SU-DHL-6 (cell line): ENCODE results near the gene FAT3.

Source experiments
- H2AFZ ChIP-seq: fragments of 200-600 bp; sonication (generic); 2 replicates; pipeline ENCODE4 v1.6.1; 2014; ENCODE audit warnings: low read depth, mild to moderate bottlenecking, moderate library complexity, mixed read lengths, antibody characterized with exemption, low read length; ENCODE audit not compliant: severe bottlenecking
- H3F3A ChIP-seq: fragments of 200-600 bp; shearing (Covaris generic); 2 replicates; pipeline ENCODE4 v1.6.0; 2016; ENCODE audit warnings: antibody characterized with exemption, mild to moderate bottlenecking; ENCODE audit not compliant: insufficient read depth
- H3K27ac ChIP-seq: fragments of 200-600 bp; sonication (generic); 2 replicates; pipeline ENCODE4 v1.5.1; 2016; ENCODE audit warnings: low read depth, mild to moderate bottlenecking, low read length, moderate library complexity, mixed read lengths
- H3K27me3 ChIP-seq: fragments of 200-600 bp; sonication (generic), shearing (Covaris generic); 2 replicates; pipeline ENCODE4 v1.6.0; 2014; ENCODE audit warnings: mild to moderate bottlenecking, low read length
- H3K36me3 ChIP-seq: fragments of 200-600 bp; sonication (generic); 2 replicates; pipeline ENCODE4 v1.6.1; 2014; ENCODE audit warnings: mild to moderate bottlenecking, low read length, mixed read lengths
- H3K4me2 ChIP-seq: fragments of 300-600, 200-600 bp; shearing (Covaris generic), sonication (generic); 2 replicates; pipeline ENCODE4 v1.6.0; 2014; ENCODE audit warnings: low read length, low read depth, mild to moderate bottlenecking; ENCODE audit not compliant: poor library complexity, severe bottlenecking
- H3K4me3 ChIP-seq: fragments of 200-600 bp; sonication (generic); 2 replicates; pipeline ENCODE4 v1.5.1; 2014; ENCODE audit warnings: antibody characterized with exemption, low read length, mild to moderate bottlenecking, mixed read lengths; ENCODE audit not compliant: insufficient read depth, poor library complexity, severe bottlenecking
- H3K79me2 ChIP-seq: fragments of 200-600 bp; sonication (generic); 2 replicates; pipeline ENCODE4 v1.6.1; 2014; ENCODE audit warnings: mild to moderate bottlenecking, low read length, moderate library complexity; ENCODE audit not compliant: insufficient read depth
- H3K9ac ChIP-seq: fragments of 200-600 bp; sonication (generic); 2 replicates; pipeline ENCODE4 v1.7.0; 2014; ENCODE audit warnings: mild to moderate bottlenecking, low read length
- H3K9me2 ChIP-seq: fragments of 200-600 bp; sonication (generic); replicated peaks from 2 replicates; pipeline ENCODE4 v1.6.1; 2014; ENCODE audit warnings: low read length; ENCODE audit not compliant: insufficient read depth
- H3K9me3 ChIP-seq: fragments of 200-600 bp; sonication (generic); 2 replicates; pipeline ENCODE4 v1.6.1; 2014; ENCODE audit warnings: low read length, mixed read lengths; ENCODE audit not compliant: insufficient read depth
- H4K20me1 ChIP-seq: fragments of 200-600 bp; sonication (generic); 2 replicates; pipeline ENCODE4 v1.6.1; 2014; ENCODE audit warnings: low read depth, mild to moderate bottlenecking, antibody characterized with exemption, low read length, moderate library complexity, mixed read lengths
- EZH2phosphoT487 ChIP-seq: fragments of 200-600 bp; sonication (generic), shearing (Covaris generic); conservative IDR thresholded peaks from 2 replicates; pipeline ENCODE4 v1.6.1; 2018; ENCODE audit warnings: mild to moderate bottlenecking, antibody characterized with exemption, low read length, moderate library complexity, mixed read lengths
- TF ChIP-seq, protein P1 (sequence below): fragments of 200-600 bp; sonication (generic); IDR thresholded peaks from one replicate; pipeline ENCODE4 v1.5.1; 2017; ENCODE audit warnings: antibody characterized with exemption, mild to moderate bottlenecking, low read length, moderate library complexity; ENCODE audit not compliant: insufficient read depth, poor library complexity, severe bottlenecking

Gene FAT3

DNA sequence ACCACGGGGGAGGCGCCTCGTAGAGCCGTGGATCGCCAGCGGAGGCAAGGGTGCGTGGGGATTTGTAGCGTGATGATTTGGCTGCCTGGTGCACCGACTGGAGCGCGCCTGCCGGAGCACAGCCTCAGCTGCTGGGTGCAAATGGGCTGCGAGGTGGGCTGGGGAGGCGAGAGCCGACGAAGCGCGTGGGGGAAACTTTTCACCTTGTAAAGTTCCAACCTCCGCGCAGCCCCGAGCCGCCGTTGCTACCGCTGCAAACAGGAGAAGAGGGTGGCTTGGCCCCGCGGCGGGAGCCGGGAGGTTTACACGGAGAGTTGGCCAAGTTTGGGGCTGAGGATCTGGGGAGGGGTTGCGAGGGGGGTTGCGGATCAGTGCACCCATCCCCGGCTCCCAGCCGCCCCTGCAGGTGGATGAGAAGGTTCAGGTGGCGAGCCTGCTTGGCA lies 528 bp downstream of the FAT3 start:
- H4K20me1 ChIP-seq: no peaks in the 10 kb centered on the region
- H3K4me2 ChIP-seq: no peak overlapping the region
- H3K4me3 ChIP-seq: no peak overlapping the region

DNA sequence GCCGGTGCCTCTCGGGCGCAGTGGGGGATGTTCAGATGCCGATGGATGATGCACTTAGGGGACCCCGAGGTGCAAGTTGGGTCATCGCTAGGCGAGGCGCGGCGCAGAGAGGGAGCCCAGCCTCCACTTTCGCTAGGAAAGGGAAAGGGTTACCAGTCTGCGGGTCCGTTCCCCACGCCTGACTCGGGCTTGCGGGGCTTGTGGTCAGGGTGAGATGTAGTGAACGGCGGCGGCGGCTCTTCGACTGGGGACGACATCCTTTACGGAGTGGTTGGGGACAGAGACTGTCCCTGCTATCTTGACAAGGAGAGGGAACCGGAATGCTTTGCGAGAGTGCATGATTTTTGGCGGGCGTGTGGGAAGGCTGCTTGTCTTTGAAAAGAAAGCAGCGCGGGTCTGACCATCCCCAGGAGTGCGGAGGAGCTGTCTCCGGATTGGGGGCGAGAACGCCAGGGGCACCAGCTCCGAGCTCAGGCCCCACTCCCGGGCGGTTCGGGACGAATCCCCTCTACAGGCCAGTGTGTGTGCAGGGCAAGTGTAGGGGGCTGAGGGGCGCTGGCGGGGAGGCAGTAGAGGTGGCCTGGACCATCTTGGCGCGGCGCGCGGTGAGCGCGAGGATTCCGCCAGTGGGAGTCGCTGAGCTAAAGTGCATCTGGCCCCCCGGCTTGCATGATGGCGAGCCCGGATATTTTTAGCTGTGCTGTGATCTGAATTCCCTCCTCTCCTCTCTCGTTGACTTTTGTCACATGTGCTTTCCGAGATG lies 1.1 kb downstream of the FAT3 start:
- H3K4me3 ChIP-seq: no peak overlapping the region
- H3K4me2 ChIP-seq: no peak overlapping the region
- no peaks in the 10 kb centered on the region for H3K36me3 ChIP-seq
- no peaks in the 10 kb centered on the region for H3K27me3 ChIP-seq
- H3K9me3 ChIP-seq: no peaks in the 10 kb centered on the region
- H4K20me1 ChIP-seq: no peaks in the 10 kb centered on the region
- H3F3A ChIP-seq: no peaks in the 10 kb centered on the region
- H2AFZ ChIP-seq: no peak overlapping the region
- H3K79me2 ChIP-seq: no peaks in the 10 kb centered on the region
- H3K27ac ChIP-seq: no peak overlapping the region
- TF ChIP-seq, protein P1, sequence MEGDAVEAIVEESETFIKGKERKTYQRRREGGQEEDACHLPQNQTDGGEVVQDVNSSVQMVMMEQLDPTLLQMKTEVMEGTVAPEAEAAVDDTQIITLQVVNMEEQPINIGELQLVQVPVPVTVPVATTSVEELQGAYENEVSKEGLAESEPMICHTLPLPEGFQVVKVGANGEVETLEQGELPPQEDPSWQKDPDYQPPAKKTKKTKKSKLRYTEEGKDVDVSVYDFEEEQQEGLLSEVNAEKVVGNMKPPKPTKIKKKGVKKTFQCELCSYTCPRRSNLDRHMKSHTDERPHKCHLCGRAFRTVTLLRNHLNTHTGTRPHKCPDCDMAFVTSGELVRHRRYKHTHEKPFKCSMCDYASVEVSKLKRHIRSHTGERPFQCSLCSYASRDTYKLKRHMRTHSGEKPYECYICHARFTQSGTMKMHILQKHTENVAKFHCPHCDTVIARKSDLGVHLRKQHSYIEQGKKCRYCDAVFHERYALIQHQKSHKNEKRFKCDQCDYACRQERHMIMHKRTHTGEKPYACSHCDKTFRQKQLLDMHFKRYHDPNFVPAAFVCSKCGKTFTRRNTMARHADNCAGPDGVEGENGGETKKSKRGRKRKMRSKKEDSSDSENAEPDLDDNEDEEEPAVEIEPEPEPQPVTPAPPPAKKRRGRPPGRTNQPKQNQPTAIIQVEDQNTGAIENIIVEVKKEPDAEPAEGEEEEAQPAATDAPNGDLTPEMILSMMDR: no peak
- no peak for TF ChIP-seq EZH2phosphoT487
- no peaks in the 10 kb centered on the region for H3K9me2 ChIP-seq
- H3K9ac ChIP-seq: no peak overlapping the region

More for the DNA sequence above, 528 bp downstream of the FAT3 start:
- no peak overlapping the region for H3K27ac ChIP-seq
- no peaks in the 10 kb centered on the region for H3F3A ChIP-seq
- no peak overlapping the region for H3K9ac ChIP-seq
- no peaks in the 10 kb centered on the region for H3K36me3 ChIP-seq
- H2AFZ ChIP-seq: no peak overlapping the region
- no peaks in the 10 kb centered on the region for H3K9me2 ChIP-seq
- H3K9me3 ChIP-seq: no peaks in the 10 kb centered on the region
- TF ChIP-seq EZH2phosphoT487: no peak
- TF ChIP-seq, protein P1: no peak
- H3K79me2 ChIP-seq: no peaks in the 10 kb centered on the region
- H3K27me3 ChIP-seq: no peaks in the 10 kb centered on the region

DNA sequence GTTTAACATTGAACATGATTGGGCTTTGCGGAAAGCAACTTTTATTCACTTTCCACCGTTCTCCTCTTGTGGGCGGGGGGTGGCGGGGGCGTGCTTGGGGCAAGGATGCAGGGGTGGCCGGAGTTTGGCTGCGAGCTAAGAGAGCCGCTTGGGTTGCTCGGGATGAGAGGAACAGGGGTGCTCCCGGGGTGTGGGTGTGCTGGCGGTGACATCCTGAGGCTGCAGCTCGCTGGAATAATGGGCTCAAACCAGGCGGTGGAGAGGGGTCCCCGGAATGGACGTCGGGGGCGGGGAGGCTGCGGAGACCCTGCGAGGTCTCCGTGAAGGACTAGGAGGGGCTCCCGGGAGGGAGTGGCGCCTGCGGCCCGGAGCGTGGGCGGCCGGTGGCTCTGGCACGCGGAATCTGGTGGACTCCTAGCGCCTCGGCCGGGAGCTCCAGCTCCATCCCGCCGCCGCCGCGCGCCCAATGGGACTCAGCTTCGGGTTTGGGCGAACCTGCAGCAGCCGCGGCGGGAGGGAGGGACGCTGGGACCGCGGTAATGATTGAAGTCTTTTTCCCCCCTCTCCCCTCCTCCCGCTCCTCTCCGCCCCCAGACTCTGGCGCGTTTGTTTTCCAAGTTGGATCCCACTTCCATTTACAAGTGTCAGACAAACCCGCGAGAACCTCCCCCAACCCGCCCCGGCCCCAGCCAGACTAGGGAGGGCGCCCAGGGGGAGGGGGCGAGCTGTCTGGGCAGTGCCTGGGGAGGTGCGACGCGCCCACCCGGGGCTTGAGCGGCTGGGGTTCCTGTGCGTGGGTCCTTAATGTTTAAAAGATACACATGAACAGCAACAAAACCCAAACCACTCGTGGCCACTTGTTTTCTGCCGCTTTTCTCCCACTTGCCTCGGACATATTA lies 2.0 kb downstream of the FAT3 start:
- no peak overlapping the region for H3K4me2 ChIP-seq

More for the DNA sequence above, 2.0 kb downstream of the FAT3 start:
- no peaks in the 10 kb centered on the region for H3K36me3 ChIP-seq
- no peaks in the 10 kb centered on the region for H3K27me3 ChIP-seq
- H3K9me3 ChIP-seq: no peaks in the 10 kb centered on the region
- H3F3A ChIP-seq: no peaks in the 10 kb centered on the region
- TF ChIP-seq EZH2phosphoT487: no peak
- TF ChIP-seq, protein P1: no peak
- H2AFZ ChIP-seq: no peak overlapping the region
- H4K20me1 ChIP-seq: no peaks in the 10 kb centered on the region
- H3K79me2 ChIP-seq: no peaks in the 10 kb centered on the region
- H3K9ac ChIP-seq: no peak overlapping the region
- no peak overlapping the region for H3K4me3 ChIP-seq
- no peak overlapping the region for H3K27ac ChIP-seq
- no peaks in the 10 kb centered on the region for H3K9me2 ChIP-seq
